ENCODE measurements around the gene SFI1.
A peak's percentile ranks its signal among the peaks of the same experiment; 100 is the strongest.

The SFI1 gene

DNA sequence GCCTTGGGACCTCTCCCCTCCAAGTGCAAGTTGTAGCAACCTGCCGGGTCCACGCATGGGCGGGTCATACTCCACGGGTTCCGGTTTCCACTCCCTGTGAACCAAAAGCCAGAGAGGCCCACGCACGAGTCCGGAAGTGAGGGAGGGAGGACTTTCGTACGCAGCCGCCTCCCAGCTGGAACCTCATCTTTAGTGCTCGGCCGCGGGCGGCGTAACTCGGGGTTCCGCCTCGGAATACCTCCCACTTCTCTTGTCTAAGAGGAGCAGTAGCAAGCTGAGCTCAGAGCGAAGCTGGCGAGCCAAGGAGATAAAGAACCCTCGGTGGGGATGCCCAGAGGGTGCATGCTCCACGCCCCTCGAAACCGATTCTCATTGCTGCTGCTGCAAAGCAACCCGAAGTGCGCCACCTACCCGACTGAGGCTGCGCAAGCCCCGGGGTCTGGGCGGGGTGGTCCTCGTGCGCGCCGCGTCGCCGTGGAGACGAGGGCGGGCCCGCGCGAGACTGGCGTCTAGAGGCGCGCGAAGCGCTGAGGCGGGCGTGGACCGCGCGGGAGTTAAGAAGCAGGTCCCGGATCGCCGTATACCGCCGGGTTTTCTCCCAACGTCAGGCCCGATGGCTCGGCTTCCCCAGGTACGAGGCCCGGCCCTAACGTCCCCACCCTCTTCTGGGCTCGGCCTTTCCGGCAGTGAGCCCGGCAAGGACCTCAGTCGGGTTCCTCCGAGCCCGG, at the start of gene SFI1 (continued):
- no peak for TF ChIP-seq ZNF747 (tag by site-specific recombination; IDR thresholded peaks at IDR 0.05)
- no peak for TF ChIP-seq BCL11B (tag by site-specific recombination; IDR thresholded peaks at IDR 0.05; ENCODE audit: low read depth)
- TF ChIP-seq ZNF223 (tag by site-specific recombination; IDR thresholded peaks at IDR 0.05): no peak
- TF ChIP-seq ZNF391 (tag by site-specific recombination; IDR thresholded peaks at IDR 0.05; ENCODE audit: borderline replicate concordance, low read depth): no peak
- no peak for TF ChIP-seq ZNF10 (tag by site-specific recombination; IDR thresholded peaks at IDR 0.05)
- no peak for TF ChIP-seq RBAK (tag by site-specific recombination; IDR thresholded peaks at IDR 0.05)
- no peak for TF ChIP-seq ZNF184 (tag by site-specific recombination; IDR thresholded peaks at IDR 0.05)
- TF ChIP-seq BCL11A (tag by site-specific recombination; IDR thresholded peaks at IDR 0.05; ENCODE audit: low read depth): no peak
- TF ChIP-seq SETDB1 (IDR thresholded peaks at IDR 0.05; ENCODE audit: insufficient read length, low read length): no peak
- TF ChIP-seq ZBTB48 (tag by site-specific recombination; IDR thresholded peaks at IDR 0.05): no peak
- TF ChIP-seq ZXDB (tag by site-specific recombination; IDR thresholded peaks at IDR 0.05): no peak; the same call in 1 of the 2 replicates
- no peak for TF ChIP-seq ZBTB7A (tag by site-specific recombination; IDR thresholded peaks at IDR 0.05; ENCODE audit: low read depth)
- no peak for TF ChIP-seq KLF7 (tag by site-specific recombination; IDR thresholded peaks at IDR 0.05; ENCODE audit: borderline replicate concordance)
- TF ChIP-seq ZBTB6 (tag by site-specific recombination; IDR thresholded peaks at IDR 0.05): no peak
- TF ChIP-seq EGR2 (tag by site-specific recombination; IDR thresholded peaks at IDR 0.05; ENCODE audit: low read depth): peak; percentile 65; the same call in 1 of the 2 replicates
- TF ChIP-seq ZNF626 (tag by site-specific recombination; IDR thresholded peaks at IDR 0.05): no peak
- TF ChIP-seq ZNF624 (tag by site-specific recombination; IDR thresholded peaks at IDR 0.05): no peak
- TF ChIP-seq, protein P1, sequence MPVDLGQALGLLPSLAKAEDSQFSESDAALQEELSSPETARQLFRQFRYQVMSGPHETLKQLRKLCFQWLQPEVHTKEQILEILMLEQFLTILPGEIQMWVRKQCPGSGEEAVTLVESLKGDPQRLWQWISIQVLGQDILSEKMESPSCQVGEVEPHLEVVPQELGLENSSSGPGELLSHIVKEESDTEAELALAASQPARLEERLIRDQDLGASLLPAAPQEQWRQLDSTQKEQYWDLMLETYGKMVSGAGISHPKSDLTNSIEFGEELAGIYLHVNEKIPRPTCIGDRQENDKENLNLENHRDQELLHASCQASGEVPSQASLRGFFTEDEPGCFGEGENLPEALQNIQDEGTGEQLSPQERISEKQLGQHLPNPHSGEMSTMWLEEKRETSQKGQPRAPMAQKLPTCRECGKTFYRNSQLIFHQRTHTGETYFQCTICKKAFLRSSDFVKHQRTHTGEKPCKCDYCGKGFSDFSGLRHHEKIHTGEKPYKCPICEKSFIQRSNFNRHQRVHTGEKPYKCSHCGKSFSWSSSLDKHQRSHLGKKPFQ (tag by site-specific recombination; IDR thresholded peaks at IDR 0.05): no peak
- no peak for TF ChIP-seq BCL6B (tag by site-specific recombination; IDR thresholded peaks at IDR 0.05)
- no peak for TF ChIP-seq ZNF585B (tag by site-specific recombination; IDR thresholded peaks at IDR 0.05)
- TF ChIP-seq ZNF610 (tag by site-specific recombination; IDR thresholded peaks at IDR 0.05; ENCODE audit: borderline replicate concordance): no peak
- TF ChIP-seq ZBTB20 (tag by site-specific recombination; IDR thresholded peaks at IDR 0.05): 0 out of 2 replicates have a peak, but pooled peaks have one; percentile 56
- TF ChIP-seq, protein P2, sequence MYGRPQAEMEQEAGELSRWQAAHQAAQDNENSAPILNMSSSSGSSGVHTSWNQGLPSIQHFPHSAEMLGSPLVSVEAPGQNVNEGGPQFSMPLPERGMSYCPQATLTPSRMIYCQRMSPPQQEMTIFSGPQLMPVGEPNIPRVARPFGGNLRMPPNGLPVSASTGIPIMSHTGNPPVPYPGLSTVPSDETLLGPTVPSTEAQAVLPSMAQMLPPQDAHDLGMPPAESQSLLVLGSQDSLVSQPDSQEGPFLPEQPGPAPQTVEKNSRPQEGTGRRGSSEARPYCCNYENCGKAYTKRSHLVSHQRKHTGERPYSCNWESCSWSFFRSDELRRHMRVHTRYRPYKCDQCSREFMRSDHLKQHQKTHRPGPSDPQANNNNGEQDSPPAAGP (tag by site-specific recombination; IDR thresholded peaks at IDR 0.05): peak; percentile 38; the same call in 1 of the 2 replicates
- no peak for TF ChIP-seq MZF1 (tag by site-specific recombination; IDR thresholded peaks at IDR 0.05; ENCODE audit: borderline replicate concordance)
- no peak for TF ChIP-seq ZNF792 (tag by site-specific recombination; IDR thresholded peaks at IDR 0.05)
- TF ChIP-seq ZNF335 (tag by site-specific recombination; conservative IDR thresholded peaks at IDR 0.05): peak; percentile 92; the same call in 1 of the 2 replicates
- TF ChIP-seq ZBTB26 (tag by site-specific recombination; optimal IDR thresholded peaks at IDR 0.05): peak; percentile 98
- TF ChIP-seq ZNF132 (tag by site-specific recombination; IDR thresholded peaks at IDR 0.05; ENCODE audit: borderline replicate concordance): no peak
- peak; percentile 75 for TF ChIP-seq ZBTB17 (tag by site-specific recombination; IDR thresholded peaks at IDR 0.05)
- TF ChIP-seq ZNF529 (tag by site-specific recombination; IDR thresholded peaks at IDR 0.05; ENCODE audit: insufficient replicate concordance): no peak
- TF ChIP-seq ZNF600 (tag by site-specific recombination; IDR thresholded peaks at IDR 0.05): 0 out of 2 replicates have a peak, but pooled peaks have one; percentile 7
- no peak for TF ChIP-seq MEIS1 (CRISPR knock-in tag; IDR thresholded peaks at IDR 0.05; ENCODE audit: borderline replicate concordance)
- peak; percentile 77 for TF ChIP-seq ZNF341 (tag by site-specific recombination; IDR thresholded peaks at IDR 0.05; ENCODE audit: low read depth)
- no peak for TF ChIP-seq ZNF639 (tag by site-specific recombination; IDR thresholded peaks at IDR 0.05)
